H9 (cell line): ENCODE data around the gene AP3B2. TPM values are rescaled to one million over a fixed set of nuclear protein-coding genes. Genes with fewer than 3 reads are reported as not detected.

ENCODE experiments used
- DNase-seq: peaks from one replicate; pipeline ENCODE4 v3.0.0-alpha.2; 2017
- H2AFZ ChIP-seq: one replicate; pipeline ENCODE4 v1.6.1; 2013; ENCODE audit warnings: mild to moderate bottlenecking, low read length, control low read depth, moderate library complexity
- H2AK5ac ChIP-seq: 2 replicates; pipeline ENCODE4 v1.6.1; 2013; ENCODE audit warnings: low read length, control low read depth, mixed read lengths; ENCODE audit not compliant: insufficient read length
- H2BK120ac ChIP-seq: one replicate; pipeline ENCODE4 v1.6.1; 2013; ENCODE audit warnings: low read depth, mild to moderate bottlenecking, low read length, control low read depth, inconsistent platforms; ENCODE audit not compliant: poor library complexity, severe bottlenecking
- H2BK12ac ChIP-seq: 2 replicates; pipeline ENCODE4 v1.6.1; 2013; ENCODE audit warnings: low read length, control low read depth, mixed read lengths, low read depth; ENCODE audit not compliant: insufficient read length
- H2BK15ac ChIP-seq: 2 replicates; pipeline ENCODE4 v1.6.1; 2013; ENCODE audit warnings: low read depth, low read length, control low read depth
- H2BK20ac ChIP-seq: one replicate; pipeline ENCODE4 v1.6.1; 2013; ENCODE audit warnings: low read depth, mild to moderate bottlenecking, low read length, control low read depth, inconsistent platforms; ENCODE audit not compliant: poor library complexity, severe bottlenecking
- H2BK5ac ChIP-seq: 2 replicates; pipeline ENCODE4 v1.6.1; 2013; ENCODE audit warnings: low read length, control low read depth, mixed read lengths; ENCODE audit not compliant: insufficient read length
- H3K14ac ChIP-seq: 2 replicates; pipeline ENCODE4 v1.6.1; 2013; ENCODE audit warnings: low read length, control low read depth; ENCODE audit not compliant: insufficient read depth
- H3K18ac ChIP-seq: 2 replicates; pipeline ENCODE4 v1.6.1; 2013; ENCODE audit warnings: low read depth, mild to moderate bottlenecking, mixed read lengths, low read length, control low read depth; ENCODE audit not compliant: insufficient read length
- H3K23ac ChIP-seq: 2 replicates; pipeline ENCODE4 v1.6.1; 2013; ENCODE audit warnings: low read length, control low read depth, mixed read lengths, low read depth; ENCODE audit not compliant: insufficient read length
- H3K23me2 ChIP-seq: 2 replicates; pipeline ENCODE4 v1.6.1; 2013; ENCODE audit warnings: low read depth, mild to moderate bottlenecking, mixed read lengths, low read length, control low read depth; ENCODE audit not compliant: insufficient read length, poor library complexity, severe bottlenecking
- H3K27ac ChIP-seq: 2 replicates; pipeline ENCODE4 v1.5.1; 2013; ENCODE audit warnings: low read length, control low read depth, mixed read lengths, low read depth; ENCODE audit not compliant: insufficient read length
- H3K27me3 ChIP-seq: 2 replicates; pipeline ENCODE4 v1.6.1; 2013; ENCODE audit warnings: low read length, control low read depth, inconsistent platforms; ENCODE audit not compliant: insufficient read depth
- H3K4ac ChIP-seq: 2 replicates; pipeline ENCODE4 v1.6.1; 2013; ENCODE audit warnings: low read depth, mild to moderate bottlenecking, control low read depth, inconsistent platforms, low read length, moderate library complexity
- H3K4me1 ChIP-seq: 2 replicates; pipeline ENCODE4 v1.6.1; 2013; ENCODE audit warnings: low read length, control low read depth, inconsistent platforms; ENCODE audit not compliant: insufficient read depth
- H3K4me2 ChIP-seq: 2 replicates; pipeline ENCODE4 v1.6.1; 2013; ENCODE audit warnings: low read length, control low read depth, mixed read lengths; ENCODE audit not compliant: insufficient read length, insufficient read depth
- H3K56ac ChIP-seq: 2 replicates; pipeline ENCODE4 v1.6.1; 2013; ENCODE audit warnings: low read depth, mild to moderate bottlenecking, mixed read lengths, low read length, control low read depth; ENCODE audit not compliant: insufficient read length
- H3K79me1 ChIP-seq: 2 replicates; pipeline ENCODE4 v1.6.1; 2013; ENCODE audit warnings: low read depth, mild to moderate bottlenecking, moderate library complexity, low read length, control low read depth, inconsistent platforms; ENCODE audit not compliant: insufficient read depth, poor library complexity, severe bottlenecking
- H3K79me2 ChIP-seq: 2 replicates; pipeline ENCODE4 v1.6.1; 2013; ENCODE audit warnings: low read length, control low read depth, inconsistent platforms; ENCODE audit not compliant: insufficient read depth
- H3K9ac ChIP-seq: 2 replicates; pipeline ENCODE4 v1.6.1; 2013; ENCODE audit warnings: low read length, control low read depth, mixed read lengths; ENCODE audit not compliant: insufficient read length; ENCODE audit errors: extremely low read depth
- H3K9me3 ChIP-seq: one replicate; pipeline ENCODE4 v1.6.1; 2013; ENCODE audit warnings: low read depth, low read length, inconsistent platforms; ENCODE audit not compliant: control insufficient read depth
- H3T11ph ChIP-seq: one replicate; pipeline ENCODE4 v1.6.1; 2013; ENCODE audit warnings: mild to moderate bottlenecking, low read length, control low read depth, inconsistent platforms
- H4K20me1 ChIP-seq: one replicate; pipeline ENCODE4 v1.6.1; 2013; ENCODE audit not compliant: control insufficient read depth, insufficient read length, insufficient read depth
- H4K5ac ChIP-seq: 2 replicates; pipeline ENCODE4 v1.6.1; 2013; ENCODE audit warnings: low read depth, mild to moderate bottlenecking, mixed read lengths, low read length, control low read depth; ENCODE audit not compliant: insufficient read length
- H4K8ac ChIP-seq: replicated peaks from 2 replicates; pipeline ENCODE4 v1.6.1; 2013; ENCODE audit warnings: low read length, control low read depth, mixed read lengths, low read depth; ENCODE audit not compliant: insufficient read length
- H4K91ac ChIP-seq: 2 replicates; pipeline ENCODE4 v1.6.1; 2013; ENCODE audit warnings: low read depth, mild to moderate bottlenecking, moderate library complexity, mixed read lengths, low read length, control low read depth; ENCODE audit not compliant: insufficient read length
- H3K27ac Mint-ChIP-seq, 3 experiments: 2 replicates in 2 of 3; 3 replicates in 1 of 3; pipeline ENCODE4 v1.8.0; 2020 to 2021; ENCODE audit warnings: mixed read lengths in 3 of 3, mild to moderate bottlenecking in 1 of 3, moderate library complexity in 1 of 3
- H3K27me3 Mint-ChIP-seq: 2 replicates; pipeline ENCODE4 v1.8.0; 2021; ENCODE audit warnings: low read depth, mild to moderate bottlenecking, moderate library complexity, mixed read lengths
- H3K36me3 Mint-ChIP-seq, 3 experiments: 2 replicates in 2 of 3; 3 replicates in 1 of 3; pipeline ENCODE4 v1.8.0; 2020 to 2021; ENCODE audit warnings: low read depth in 3 of 3, mixed read lengths in 3 of 3; ENCODE audit not compliant: insufficient read depth in 1 of 3
- H3K4me1 Mint-ChIP-seq, 2 experiments: 2 replicates each; pipeline ENCODE4 v1.8.0; 2020; ENCODE audit warnings: mixed read lengths in 2 of 2
- H3K4me3 Mint-ChIP-seq, 2 experiments: 2 replicates in 1 of 2; 3 replicates in 1 of 2; pipeline ENCODE4 v1.8.0; 2020 to 2021; ENCODE audit warnings: mild to moderate bottlenecking in 2 of 2, mixed read lengths in 2 of 2, moderate library complexity in 1 of 2
- H3K9me3 Mint-ChIP-seq, 2 experiments: 2 replicates in 1 of 2; 3 replicates in 1 of 2; pipeline ENCODE4 v1.8.0; 2020; ENCODE audit warnings: mild to moderate bottlenecking in 2 of 2, mixed read lengths in 2 of 2, moderate library complexity in 1 of 2
- WGBS: extraction: QIAGEN DNeasy Blood & Tissue Kit; methylation state at CpG from one replicate; pipeline ENCODE4 v1.1.7; 2013; ENCODE audit warnings: missing lambda C conversion rate, low lambda C conversion rate, mixed read lengths; ENCODE audit not compliant: insufficient read length; ENCODE audit errors: extremely low coverage; 5-methylcytosine and 5-hydroxymethylcytosine counted together
- total RNA-seq: library from RNA; stranded (reverse); gene quantifications from 2 replicates; pipeline ENCODE4 v1.2.1, GENCODE V29; 2021
- TF ChIP-seq, protein P1 (sequence below): fragments of 200-600 bp; sonication (generic); conservative IDR thresholded peaks from 3 replicates; pipeline ENCODE4 v1.8.0; 2021; ENCODE audit warnings: antibody characterized with exemption, mild to moderate bottlenecking

AP3B2 gene
- total RNA-seq, 1 experiment from 2014 or later = 10.6 TPM

DNA sequence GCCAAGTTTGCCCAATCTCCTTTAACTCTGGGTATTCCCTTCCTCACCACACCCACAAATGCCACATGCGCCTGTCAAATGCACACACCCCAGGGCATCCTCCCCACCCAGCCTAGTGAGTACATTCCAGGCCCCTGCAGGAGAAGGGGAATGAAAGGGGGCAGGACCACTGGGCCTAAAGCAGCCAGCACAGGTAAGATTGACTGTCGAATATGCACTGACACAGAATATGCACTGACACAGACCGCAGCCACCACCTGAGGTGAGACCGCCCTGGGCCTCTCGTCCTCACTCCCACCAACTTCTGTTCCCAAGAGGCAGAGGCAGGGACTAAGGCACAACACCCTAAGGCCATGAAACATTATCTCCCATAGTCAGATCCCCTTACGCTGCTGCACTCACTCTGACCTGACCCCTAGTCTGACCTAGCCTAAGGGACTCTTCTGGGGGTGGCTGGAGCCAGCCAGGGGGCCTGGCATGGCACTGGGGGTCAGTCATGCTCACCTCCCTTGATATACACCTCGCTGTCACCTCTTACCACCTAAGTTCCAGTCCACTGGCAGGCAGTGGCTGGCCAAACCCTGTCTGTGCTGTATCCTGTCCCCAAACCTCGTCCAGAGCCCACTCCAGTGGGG, 10.8 kb downstream of the AP3B2 start:
- Histone ChIP-seq H3K14ac (no peak overlapping the region), H4K20me1 (no peaks in the 10 kb centered on the region), H2BK12ac (no peak overlapping the region), H2BK15ac (no peak overlapping the region), H3K79me1 (no peaks in the 10 kb centered on the region), H4K91ac (no peak overlapping the region), H2AFZ (no peak overlapping the region), H3K27ac (no peak overlapping the region), H2BK5ac (no peak overlapping the region), H3K9me3 (no peaks in the 10 kb centered on the region), H2BK120ac (no peak overlapping the region), H4K5ac (no peak overlapping the region), H4K8ac (no peak overlapping the region), H3K4me2 (no peak overlapping the region), H3K23ac (no peak overlapping the region), H3K9ac (no peak overlapping the region), H3K4ac (no peak overlapping the region), H3K79me2 (no peaks in the 10 kb centered on the region), H3T11ph (no peak overlapping the region), H3K56ac (no peak overlapping the region), H2AK5ac (no peak overlapping the region), H3K23me2 (no peaks in the 10 kb centered on the region), H3K18ac (no peak overlapping the region), H2BK20ac (no peak overlapping the region), H3K27me3 (no peaks in the 10 kb centered on the region), H3K4me1 (no peaks in the 10 kb centered on the region)
- TF ChIP-seq, protein P1, sequence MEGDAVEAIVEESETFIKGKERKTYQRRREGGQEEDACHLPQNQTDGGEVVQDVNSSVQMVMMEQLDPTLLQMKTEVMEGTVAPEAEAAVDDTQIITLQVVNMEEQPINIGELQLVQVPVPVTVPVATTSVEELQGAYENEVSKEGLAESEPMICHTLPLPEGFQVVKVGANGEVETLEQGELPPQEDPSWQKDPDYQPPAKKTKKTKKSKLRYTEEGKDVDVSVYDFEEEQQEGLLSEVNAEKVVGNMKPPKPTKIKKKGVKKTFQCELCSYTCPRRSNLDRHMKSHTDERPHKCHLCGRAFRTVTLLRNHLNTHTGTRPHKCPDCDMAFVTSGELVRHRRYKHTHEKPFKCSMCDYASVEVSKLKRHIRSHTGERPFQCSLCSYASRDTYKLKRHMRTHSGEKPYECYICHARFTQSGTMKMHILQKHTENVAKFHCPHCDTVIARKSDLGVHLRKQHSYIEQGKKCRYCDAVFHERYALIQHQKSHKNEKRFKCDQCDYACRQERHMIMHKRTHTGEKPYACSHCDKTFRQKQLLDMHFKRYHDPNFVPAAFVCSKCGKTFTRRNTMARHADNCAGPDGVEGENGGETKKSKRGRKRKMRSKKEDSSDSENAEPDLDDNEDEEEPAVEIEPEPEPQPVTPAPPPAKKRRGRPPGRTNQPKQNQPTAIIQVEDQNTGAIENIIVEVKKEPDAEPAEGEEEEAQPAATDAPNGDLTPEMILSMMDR = no peak
- H3K4me1 Mint-ChIP-seq = peaks cover 3 to 8% of the 10 kb centered on the region in 2 experiments
- no peak overlapping the region for H3K4me3 Mint-ChIP-seq
- H3K36me3 Mint-ChIP-seq = no peaks in the 10 kb centered on the region
- no peak overlapping the region for H3K27ac Mint-ChIP-seq
- WGBS = no CpG with 5 or more reads among the region's 8 CpGs
- no peaks in the 10 kb centered on the region for H3K27me3 Mint-ChIP-seq
- DNase-seq = no peak
- no peaks in the 10 kb centered on the region for H3K9me3 Mint-ChIP-seq
